Measurements from ENCODE around the gene CYB561D2. TPM values are rescaled to one million over a fixed set of nuclear protein-coding genes. Genes with fewer than 3 reads are reported as not detected.

CYB561D2 gene
- total RNA-seq, 2 donors from 2014 or later: 30.9 to 46.2 TPM

DNA sequence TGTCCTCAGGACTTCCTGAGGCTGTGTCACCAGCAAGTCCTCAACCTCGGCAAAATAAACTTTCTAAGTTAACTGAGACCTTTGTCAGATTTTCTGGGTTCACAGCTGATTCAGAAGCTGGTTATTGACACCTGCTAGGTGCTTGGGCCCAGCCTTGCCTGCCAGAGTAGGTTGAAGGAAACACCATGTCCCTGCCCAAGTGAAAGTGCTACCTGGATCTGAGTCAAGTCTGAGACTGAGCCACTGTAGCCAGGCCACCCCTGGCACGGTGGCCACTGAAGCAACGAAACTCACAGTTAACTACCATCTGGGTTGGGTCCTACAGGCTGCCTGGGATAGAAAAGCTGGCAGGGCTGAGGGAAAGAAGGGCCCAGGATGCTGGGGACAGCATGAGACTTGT, 36.3 kb upstream of the CYB561D2 start:
- peaks cover 28% of the 10 kb centered on the region for H3K4me1 ChIP-seq
- no peak overlapping the region for H3K9ac ChIP-seq (ENCODE audit: low read depth in 2 of 2, low read length in 2 of 2)
- H3K9me3 ChIP-seq: no peaks in the 10 kb centered on the region
- no peak overlapping the region for H3K27ac ChIP-seq
- TF ChIP-seq, protein P1, sequence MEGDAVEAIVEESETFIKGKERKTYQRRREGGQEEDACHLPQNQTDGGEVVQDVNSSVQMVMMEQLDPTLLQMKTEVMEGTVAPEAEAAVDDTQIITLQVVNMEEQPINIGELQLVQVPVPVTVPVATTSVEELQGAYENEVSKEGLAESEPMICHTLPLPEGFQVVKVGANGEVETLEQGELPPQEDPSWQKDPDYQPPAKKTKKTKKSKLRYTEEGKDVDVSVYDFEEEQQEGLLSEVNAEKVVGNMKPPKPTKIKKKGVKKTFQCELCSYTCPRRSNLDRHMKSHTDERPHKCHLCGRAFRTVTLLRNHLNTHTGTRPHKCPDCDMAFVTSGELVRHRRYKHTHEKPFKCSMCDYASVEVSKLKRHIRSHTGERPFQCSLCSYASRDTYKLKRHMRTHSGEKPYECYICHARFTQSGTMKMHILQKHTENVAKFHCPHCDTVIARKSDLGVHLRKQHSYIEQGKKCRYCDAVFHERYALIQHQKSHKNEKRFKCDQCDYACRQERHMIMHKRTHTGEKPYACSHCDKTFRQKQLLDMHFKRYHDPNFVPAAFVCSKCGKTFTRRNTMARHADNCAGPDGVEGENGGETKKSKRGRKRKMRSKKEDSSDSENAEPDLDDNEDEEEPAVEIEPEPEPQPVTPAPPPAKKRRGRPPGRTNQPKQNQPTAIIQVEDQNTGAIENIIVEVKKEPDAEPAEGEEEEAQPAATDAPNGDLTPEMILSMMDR (IDR thresholded peaks at IDR 0.05): no peak
- DNase-seq: no peak
- no peaks in the 10 kb centered on the region for H3K36me3 ChIP-seq
- no peak overlapping the region for H3K4me3 ChIP-seq
- no peaks in the 10 kb centered on the region for H3K27me3 ChIP-seq
- intact Hi-C loops (cut with DNase I): no loop called here

DNA sequence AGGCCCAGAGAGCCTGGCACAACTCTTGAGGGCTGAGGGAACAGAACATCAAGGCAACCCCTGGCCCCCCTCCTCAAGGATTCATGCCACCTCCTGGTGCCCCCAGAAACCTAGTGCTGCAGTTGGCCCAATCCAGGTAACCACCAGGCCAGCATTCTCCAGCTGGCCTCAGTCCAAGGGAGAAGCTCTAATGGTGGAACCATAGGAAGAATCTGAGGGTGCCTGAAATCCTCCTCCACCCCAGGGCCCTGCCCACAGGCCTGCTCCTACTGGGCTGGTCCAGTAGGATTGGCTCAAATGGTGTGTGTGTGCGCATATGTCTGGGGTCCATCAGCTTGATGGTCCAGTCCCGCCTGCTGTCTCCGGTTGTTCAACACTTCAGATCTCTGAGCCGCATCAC, 35.8 kb upstream of the CYB561D2 start:
- Histone ChIP-seq H3K4me3 (no peak overlapping the region), H3K9me3 (no peaks in the 10 kb centered on the region), H3K9ac (ENCODE audit: low read depth in 2 of 2, low read length in 2 of 2) (no peak overlapping the region), H3K27me3 (no peaks in the 10 kb centered on the region), H3K36me3 (no peaks in the 10 kb centered on the region), H3K27ac (no peak overlapping the region), H3K4me1 (peaks cover 28% of the 10 kb centered on the region)
- intact Hi-C loops (cut with DNase I): no loop called here
- DNase-seq: no peak
- TF ChIP-seq, protein P1 (IDR thresholded peaks at IDR 0.05): no peak

DNA sequence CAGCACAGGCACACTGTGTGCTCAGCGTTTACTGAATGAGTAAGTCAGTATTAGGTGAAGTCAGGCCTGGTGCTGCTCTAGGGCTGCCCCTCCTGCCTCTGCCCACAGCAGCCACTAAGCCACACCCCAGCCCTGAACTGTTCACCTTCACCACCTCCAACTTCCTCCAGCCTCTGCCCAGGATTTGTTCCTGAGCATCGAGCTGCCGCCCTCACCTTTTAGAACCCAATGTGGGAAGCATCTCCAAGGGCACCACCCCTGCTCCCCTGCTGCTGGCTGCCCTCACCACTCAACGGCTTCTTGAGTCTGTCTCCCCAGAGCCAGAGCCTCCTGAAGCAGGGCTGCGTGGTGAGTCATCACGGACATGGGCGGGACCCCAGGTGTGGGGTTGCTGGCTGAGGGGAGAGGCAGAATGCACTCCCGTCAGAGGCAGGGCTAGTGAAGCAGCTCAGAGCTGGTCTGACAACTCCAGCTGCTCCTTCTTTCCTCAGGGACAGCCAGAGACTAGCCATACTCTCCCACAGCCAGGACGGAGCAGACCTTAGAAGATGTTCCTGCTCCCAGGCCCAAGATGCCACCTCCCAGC, 33.9 kb upstream of the CYB561D2 start:
- intact Hi-C loops (cut with DNase I): no loop called here
- TF ChIP-seq, protein P1 (IDR thresholded peaks at IDR 0.05): no peak
- DNase-seq: peak; percentile 92
- Histone ChIP-seq H3K4me1 (peaks cover 28% of the 10 kb centered on the region), H3K4me3 (no peak overlapping the region), H3K9ac (ENCODE audit: low read depth in 2 of 2, low read length in 2 of 2) (peak overlapping the region; percentile 62 to 86), H3K27me3 (no peaks in the 10 kb centered on the region), H3K36me3 (no peaks in the 10 kb centered on the region), H3K27ac (peak overlapping the region; percentile 91), H3K9me3 (no peaks in the 10 kb centered on the region)

DNA sequence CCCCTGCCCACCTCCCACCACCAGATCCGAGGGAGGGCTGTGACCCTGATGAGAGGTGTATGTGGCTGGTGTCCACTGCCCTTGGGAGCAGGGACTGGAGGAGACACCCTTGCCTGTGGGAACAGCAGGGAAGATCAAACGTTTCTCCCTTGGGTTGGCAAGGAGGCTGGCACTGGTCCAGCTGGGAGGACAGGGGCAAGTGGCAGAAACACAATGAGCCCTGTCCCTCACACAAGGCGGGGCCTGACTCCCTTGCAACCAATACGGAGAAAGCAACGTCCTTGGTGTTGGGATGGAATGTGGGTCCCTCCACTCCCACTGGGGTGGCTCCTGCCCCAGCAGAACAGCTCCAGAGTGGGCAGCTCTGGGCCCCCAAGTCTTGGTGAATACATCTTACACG, 33.4 kb upstream of the CYB561D2 start:
- peak overlapping the region; percentile 91 for H3K27ac ChIP-seq
- intact Hi-C loops (cut with DNase I): no loop called here
- no peaks in the 10 kb centered on the region for H3K27me3 ChIP-seq
- TF ChIP-seq, protein P1 (IDR thresholded peaks at IDR 0.05): no peak
- H3K9me3 ChIP-seq: no peaks in the 10 kb centered on the region
- H3K9ac ChIP-seq (ENCODE audit: low read depth in 2 of 2, low read length in 2 of 2): peak overlapping the region; percentile 60 to 86
- DNase-seq: peak; percentile 69
- H3K4me3 ChIP-seq: no peak overlapping the region
- peaks cover 34% of the 10 kb centered on the region for H3K4me1 ChIP-seq
- no peaks in the 10 kb centered on the region for H3K36me3 ChIP-seq

DNA sequence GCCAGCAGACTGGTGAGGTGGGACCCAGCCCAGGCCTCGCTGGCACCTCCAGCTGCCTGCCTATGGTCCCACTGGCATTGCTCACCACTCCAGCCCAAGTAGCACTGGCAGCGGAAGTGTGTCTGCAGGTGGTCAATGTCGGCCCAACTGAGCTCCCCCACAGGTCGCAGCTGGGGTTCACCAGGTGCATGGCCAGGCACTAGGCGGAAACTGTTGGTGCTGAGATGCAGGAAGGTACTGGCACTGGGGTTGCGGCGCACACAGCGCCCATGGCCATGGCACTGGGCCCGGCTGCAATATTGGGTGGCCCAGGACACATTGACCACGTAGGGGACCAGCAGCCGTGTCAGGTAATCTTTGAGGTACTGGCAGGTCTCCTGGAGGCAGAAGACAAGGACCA, 32.5 kb upstream of the CYB561D2 start:
- no peak for DNase-seq
- H3K36me3 ChIP-seq: no peaks in the 10 kb centered on the region

More for the DNA sequence above, 32.5 kb upstream of the CYB561D2 start:
- TF ChIP-seq, protein P1 (IDR thresholded peaks at IDR 0.05): no peak
- intact Hi-C loops (cut with DNase I): no loop called here
- H3K27ac ChIP-seq: peak overlapping the region; percentile 91
- peaks cover 38% of the 10 kb centered on the region for H3K4me1 ChIP-seq
- peak overlapping the region in 1 of 2 donors; percentile 91 for H3K9ac ChIP-seq (ENCODE audit: low read depth in 2 of 2, low read length in 2 of 2)
- H3K4me3 ChIP-seq: no peak overlapping the region
- H3K27me3 ChIP-seq: no peaks in the 10 kb centered on the region
- H3K9me3 ChIP-seq: no peaks in the 10 kb centered on the region
